DND-41 (cell line): Measurements from ENCODE around the gene IER3.

ENCODE experiments used
- CTCF ChIP-seq: IDR thresholded peaks from 2 replicates; pipeline ENCODE4 v1.5.1; 2012; ENCODE audit warnings: borderline replicate concordance, low read length, moderate library complexity, mild to moderate bottlenecking; ENCODE audit not compliant: poor library complexity, severe bottlenecking; ENCODE audit errors: extremely low read depth
- EZH2 ChIP-seq: IDR thresholded peaks from 3 replicates; pipeline ENCODE4 v1.6.1; 2012; ENCODE audit warnings: borderline replicate concordance, low read depth, mild to moderate bottlenecking, moderate library complexity, low read length, inconsistent platforms; ENCODE audit not compliant: severe bottlenecking

DNA sequence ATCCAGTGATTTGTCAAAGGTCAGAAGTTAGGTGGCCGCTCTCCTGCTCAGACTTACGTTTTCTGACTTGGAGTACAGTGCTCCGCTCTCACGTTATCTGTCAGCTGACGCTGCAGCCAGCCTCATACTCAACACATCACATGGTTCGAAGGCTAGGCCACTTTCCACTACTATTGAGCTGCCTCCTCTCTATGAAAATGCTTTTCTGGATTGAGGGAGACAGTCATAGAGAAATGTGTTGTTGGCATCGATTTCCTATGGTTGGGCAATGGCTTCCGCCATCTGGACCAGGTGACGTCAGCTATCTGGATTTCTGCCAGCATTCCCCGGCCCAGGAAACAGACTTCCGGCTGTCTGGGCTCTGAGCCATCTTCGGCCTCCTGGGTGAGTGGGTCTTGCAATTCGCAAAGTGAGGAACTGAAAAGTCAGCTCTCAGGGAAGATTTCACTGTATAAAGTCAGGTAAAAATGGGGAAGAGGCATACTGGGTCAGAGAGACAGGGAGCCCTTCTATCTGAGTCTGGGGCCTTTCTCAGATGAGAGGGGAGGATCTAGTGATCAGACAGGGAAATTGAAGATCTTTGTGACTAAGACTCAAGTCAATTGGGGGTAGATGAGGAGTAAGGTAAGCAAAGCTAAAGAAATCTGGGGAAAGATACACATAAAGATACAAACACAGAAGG is 37.5 kb upstream of the IER3 start:
- TF ChIP-seq CTCF: no peak
- TF ChIP-seq EZH2: no peak
